ENCODE results near the gene SKA2.
"Not testable (repeated sequence)": the region's sequence is repeated elsewhere in the genome, so short reads cannot be mapped to it uniquely, and the experiment has no call there.

Gene SKA2

GRCh38 chr17:59154721-59155438, at the start of gene SKA2:
TSS of gene SKA2 (minus strand) at chr17:59155186. CDS start at chr17:59155163, 23 bp downstream.
- DNase-seq, result peak; percentile 99

GRCh38 chr17:59202320-59202719, 47.3 kb upstream of the SKA2 start:
- DNase-seq, result no peak

DNA sequence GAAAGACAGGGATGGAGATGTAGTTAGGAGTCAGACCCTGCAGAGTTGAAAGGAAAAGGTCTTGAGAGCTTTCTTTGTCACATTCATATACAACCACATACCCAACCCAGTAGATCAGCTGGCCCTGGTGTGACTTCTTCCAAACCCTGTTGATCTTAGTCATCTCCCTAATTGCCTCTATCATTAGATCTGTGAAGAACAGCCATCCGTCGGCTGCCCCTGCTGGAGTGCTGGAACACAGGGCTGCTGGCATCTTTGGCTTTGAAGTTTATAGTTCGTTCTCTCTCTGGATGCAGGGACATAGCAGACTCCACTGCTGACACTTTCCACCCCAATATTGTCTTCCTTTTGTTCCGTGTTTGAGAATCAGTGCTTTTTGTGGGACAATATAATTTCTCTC, 44.4 kb upstream of the SKA2 start:
- DNase-seq, result no peak

DNA sequence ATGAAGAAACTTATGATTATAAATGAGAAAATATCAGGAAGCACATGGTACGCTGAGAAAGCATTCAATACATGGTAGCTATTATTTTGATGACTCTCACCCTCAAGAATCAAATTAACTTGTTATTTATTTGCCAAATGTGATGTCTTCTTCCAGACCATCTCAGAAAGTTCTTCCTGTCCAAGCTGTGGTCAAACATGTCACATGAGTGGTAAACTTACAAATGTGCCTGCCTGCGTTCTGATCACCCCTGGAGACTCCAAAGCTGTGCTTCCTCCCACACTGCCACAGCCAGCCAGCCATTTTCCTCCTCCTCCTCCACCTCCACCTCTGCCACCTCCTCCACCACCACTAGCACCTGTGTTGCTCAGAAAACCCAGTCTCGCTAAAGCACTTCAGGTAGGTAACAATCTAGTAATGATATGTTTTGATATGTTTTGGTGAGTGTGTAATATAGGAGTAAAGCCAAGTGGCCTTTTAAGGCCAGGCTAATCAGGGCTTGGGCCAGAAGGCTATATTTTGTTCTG, 38.4 kb upstream of the SKA2 start:
- no peak for DNase-seq

DNA sequence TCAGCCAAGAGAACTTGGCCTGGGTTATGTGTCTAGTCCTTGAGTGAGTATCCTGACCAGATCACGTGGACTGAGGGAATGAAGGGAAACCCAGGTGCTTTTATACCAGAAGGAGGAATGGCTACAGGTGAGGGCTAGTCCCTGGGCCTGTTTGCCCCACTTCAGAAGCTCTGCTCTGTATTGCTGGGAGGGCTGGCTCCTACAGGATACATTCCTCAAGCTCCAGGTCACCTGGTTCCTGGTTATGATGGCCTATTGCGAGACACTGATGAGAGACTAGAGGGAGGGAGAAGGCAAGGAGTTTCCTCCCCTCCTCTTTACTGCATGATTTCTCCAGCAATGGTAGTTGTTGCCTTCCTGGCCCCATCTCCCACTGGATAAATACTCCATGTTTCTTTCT, 35.8 kb upstream of the SKA2 start:
- DNase-seq, result no peak

GRCh38 chr17:59186850-59187249, 31.9 kb upstream of the SKA2 start:
- DNase-seq, result no peak

GRCh38 chr17:59185997-59186396, 31.0 kb upstream of the SKA2 start:
- DNase-seq, result no peak

DNA sequence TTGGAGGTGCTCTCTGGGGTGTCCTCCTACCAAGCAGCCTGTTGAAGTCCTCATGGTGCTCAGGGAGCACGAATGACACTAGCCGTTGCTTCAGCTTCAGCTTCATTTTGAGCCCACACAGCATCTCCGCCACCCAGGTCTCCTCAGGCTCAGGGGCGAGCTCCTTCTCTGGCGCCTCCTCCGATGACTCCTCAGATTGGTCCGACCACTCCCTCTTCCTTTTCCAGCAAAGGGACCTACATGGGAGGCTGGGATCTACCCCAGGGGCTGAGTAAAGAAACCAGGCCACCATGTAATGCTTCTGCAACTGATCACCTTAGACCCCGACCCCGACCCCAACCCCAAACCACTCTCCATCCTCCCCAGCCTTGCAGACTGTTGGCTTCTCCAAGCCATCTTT, 26.5 kb upstream of the SKA2 start:
- no peak for DNase-seq

- no peak for DNase-seq
These were observed 25.6 kb upstream of the SKA2 start for GRCh38 chr17:59180626-59181025.

- not testable (repeated sequence) for DNase-seq
These were observed 24.6 kb upstream of the SKA2 start for GRCh38 chr17:59179601-59180000.

DNA sequence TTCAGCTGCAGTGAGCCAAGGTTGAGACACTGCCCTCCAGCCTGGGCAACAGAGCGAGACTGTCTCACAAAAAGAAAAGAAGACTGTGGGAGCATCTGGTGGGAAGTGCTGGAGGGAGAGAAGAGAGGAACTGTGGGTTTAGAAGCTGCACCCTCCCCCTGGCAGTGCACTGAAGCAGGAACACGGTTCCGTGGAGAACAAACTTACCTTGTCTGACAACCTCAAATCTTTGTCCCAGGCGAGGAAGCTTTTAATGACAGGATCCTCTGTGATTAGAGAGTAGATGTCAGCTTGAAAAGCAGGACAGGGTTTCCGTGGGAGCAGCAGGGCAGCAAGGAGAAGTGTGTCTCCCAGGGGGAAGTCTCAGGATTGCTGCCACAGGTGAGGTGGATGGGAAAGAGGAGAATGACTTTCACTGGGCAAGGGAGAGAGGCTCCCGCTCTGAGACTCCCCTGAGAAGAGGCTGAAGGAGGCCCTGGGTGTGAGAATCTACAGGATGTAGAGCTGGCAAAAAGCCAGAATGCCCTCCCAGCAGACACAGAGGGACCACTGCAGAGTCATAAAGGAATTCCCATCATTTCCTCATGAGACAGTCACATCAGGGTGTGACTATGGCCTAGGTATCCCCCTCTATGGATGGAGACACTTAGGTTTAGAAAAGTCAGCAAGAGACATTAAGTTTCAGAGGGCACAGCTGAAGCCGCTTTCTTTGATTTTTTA, 23.4 kb upstream of the SKA2 start:
- no peak for DNase-seq

- no peak for DNase-seq
These were observed 20.1 kb upstream of the SKA2 start for GRCh38 chr17:59175076-59175475.

DNA sequence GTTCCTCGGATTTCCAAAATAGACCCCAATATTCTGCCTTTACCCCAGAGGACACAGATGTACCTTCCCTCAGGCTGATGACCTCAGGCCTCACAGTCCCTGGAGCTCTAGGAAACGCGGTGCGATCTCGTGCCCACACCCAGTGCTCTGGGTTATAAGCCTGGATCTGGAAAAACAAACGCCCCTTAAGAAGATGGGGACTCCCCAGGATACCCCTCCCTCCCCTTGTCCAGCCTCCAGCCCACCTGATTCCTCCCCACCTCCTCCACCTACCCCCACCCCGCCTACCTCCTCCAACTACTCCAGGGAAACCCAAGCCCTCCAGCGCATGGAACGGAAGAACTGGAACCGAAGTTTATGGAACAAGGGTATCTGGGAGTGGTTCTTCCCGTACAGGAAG, 19.7 kb upstream of the SKA2 start:
- no peak for DNase-seq

DNA sequence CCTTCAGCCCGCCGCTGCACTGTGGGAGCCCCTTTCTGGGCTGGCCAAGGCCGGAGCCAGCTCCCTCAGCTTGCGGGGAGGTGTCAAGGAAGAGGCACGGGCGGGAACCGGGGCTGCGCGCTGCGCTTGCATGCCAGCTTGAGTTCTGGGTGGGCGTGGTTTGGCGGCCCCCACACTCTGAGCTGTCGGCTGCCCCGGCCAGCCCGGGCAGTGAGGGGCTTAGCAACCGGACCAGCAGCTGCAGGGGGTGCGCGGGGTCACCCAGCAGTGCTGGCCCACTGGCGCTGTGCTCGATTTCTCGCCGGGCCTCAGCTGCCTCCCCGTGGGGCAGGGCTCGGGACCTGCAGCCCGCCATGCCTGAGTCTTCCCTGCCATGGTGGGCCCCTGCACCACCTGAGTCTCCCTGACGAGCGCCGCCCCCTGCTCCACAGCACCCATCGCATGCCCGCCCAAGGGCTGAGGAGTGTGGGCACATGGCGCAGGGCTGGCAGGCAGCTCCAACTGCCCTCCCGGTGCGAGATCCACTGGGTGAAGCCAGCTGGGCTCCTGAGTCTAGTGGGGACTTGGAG, 17.5 kb upstream of the SKA2 start:
- no peak for DNase-seq

- no peak for DNase-seq
These were observed 12.6 kb upstream of the SKA2 start for GRCh38 chr17:59167571-59168001.

DNA sequence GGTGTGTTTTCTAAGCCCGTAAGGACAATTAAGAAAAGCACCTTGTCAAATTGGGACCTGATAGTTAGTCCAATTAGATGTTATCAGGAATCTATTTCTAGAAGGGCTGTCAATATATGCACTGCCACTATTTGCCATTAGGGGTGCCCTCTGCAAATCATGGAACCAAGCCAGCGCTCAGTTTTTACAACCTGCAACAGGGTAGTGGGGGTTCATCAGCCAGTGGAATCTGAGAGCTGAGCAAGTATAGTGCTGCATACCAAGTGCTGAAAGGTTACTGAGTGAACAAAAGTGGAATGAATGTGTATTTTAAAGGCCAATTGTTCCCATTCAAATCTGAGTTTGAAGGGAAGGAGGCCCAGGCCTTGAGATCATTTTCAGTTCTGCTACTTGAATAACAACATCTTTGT, 11.0 kb upstream of the SKA2 start:
- peak; percentile 47 for DNase-seq

- no peak for DNase-seq
These were observed 6.5 kb upstream of the SKA2 start for GRCh38 chr17:59161477-59161876.

DNA sequence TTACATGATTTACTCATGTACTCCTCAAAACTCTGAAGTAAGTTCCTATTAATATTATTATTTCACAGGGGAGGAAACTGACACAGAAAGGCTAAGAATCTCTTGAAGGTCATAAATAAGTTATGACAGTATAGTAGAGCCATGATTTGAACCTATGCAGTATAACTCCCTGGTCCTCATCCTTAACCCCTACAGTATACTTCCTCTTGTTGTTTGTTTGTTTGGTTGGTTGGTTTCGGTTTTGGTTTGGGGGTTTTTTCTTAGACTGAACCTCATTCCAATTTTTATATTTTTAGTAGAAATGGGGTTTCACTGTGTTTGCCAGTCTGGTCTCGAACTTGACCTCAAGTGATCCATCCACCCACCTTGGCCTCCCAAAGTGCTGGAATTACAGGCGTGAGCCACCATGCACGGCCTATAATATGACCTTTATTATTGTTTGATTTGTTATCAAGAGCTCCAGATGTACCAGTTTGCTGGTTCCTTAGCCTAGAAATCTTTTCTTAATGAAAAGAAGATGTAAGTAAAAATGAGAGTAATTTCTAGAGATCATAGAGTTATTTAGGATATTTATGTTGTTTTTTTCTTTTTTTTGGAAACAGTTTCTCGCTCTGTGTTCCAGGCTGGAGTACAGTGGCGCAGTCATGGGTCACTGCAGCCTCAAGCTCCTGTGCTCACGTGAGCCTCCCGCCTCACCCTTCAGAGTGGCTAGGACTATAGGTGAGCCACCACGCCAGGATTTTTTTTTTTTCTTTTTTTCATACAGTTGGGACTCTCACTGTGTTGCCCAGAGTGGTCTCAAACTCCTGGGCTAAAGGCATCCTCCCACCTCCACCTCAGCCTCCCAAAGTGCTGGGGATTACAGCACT, 5.4 kb upstream of the SKA2 start:
- peak; percentile 12 for DNase-seq

- DNase-seq, result peak; percentile 99
These were observed 622 bp upstream of the SKA2 start, which contains the start of gene PRR11 for GRCh38 chr17:59155439-59156177. TSS of gene PRR11 (plus strand) at chr17:59155746. CDS start at chr17:59169753, 14,007 bp downstream.

- peak; percentile 56 for DNase-seq
These were observed 680 bp downstream of the SKA2 start for GRCh38 chr17:59154292-59154720.

DNA sequence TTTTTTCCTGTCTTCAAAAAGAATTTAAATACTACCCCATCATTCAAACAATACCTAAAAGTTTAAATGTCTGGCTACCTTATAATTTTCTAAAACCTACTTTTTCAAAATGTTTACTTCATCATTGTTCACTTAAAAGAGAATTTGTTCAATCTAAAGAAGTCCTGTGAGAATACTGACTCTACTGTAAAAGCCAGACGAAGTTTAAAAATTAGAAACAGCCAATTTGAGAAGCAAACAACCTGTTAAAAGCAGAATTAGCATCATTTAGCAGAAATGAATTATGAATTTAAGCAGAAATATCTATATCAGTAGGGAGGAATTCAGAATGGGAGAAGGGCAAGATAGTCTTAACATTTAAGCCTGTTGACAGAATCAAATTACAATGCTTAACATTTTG, 2.1 kb downstream of the SKA2 start:
- no peak for DNase-seq

DNA sequence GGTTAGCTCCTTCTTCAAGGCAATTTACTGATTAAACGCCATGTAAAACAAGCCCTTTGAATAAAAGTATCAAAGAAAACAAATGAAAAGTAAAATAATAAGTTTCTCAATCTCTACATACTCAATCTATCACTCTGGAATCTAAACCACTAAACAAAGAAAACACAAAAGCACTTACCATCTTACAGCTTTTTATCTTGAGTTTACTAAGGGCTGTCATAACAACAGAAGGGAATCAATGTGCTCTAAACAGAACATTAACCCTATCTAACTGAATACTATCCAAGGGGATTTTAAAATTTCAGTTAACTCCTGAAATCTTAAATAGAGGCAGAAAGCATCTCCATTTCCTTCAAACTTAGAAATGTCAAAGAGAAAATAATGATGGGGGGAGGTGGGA, 3.4 kb downstream of the SKA2 start:
- DNase-seq, result no peak
